Stimulated activated CD4-positive, alpha-beta T cell treated with anti-CD3 and anti-CD28 coated beads, Interleukin-15, amount 100 ng/mL, for 1 hour (primary cell): ENCODE data around the gene SLC1A7.
"Not testable (repeated sequence)": the region's sequence is repeated elsewhere in the genome, so short reads cannot be mapped to it uniquely, and the experiment has no call there.

Experiments used
- DNase-seq, 2 donors: peaks; one replicate each; pipeline ENCODE4 v3.0.0-alpha.2; 2020; ENCODE audit warnings: low read depth in 1 of 2, low spot score in 1 of 2

SLC1A7 gene

GRCh38 chr1:53142226-53142853 is at the start of gene SLC1A7:
Gene SLC1A7 (minus strand): TSS chr1:53142638. CDS start chr1:53142449, 189 bp downstream.
- no peak for DNase-seq

DNA sequence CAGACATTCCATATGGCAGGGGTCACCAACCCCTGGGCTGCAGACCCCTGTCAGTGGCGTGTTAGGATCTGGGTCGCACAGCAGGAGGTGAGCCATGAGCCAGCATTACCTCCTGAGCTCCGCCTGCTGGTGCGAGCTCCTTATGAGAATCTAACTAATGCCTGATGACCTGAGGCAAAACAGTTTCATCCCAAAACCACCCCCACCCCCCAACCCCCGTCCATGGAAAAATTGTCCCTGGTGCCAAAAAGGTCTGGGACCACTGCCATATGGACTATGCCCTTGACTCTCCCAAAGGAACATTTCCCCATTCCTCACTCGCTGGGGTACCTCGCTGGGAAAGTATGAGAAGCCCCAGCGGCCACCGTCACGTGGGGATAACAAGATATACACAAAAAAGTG is 47.8 kb upstream of the SLC1A7 start:
- no peak for DNase-seq

- DNase-seq = no peak
These were observed 46.6 kb upstream of the SLC1A7 start for GRCh38 chr1:53189061-53189460.

GRCh38 chr1:53188099-53188498 is 45.7 kb upstream of the SLC1A7 start:
- no peak for DNase-seq

- no peak for DNase-seq
These were observed 45.0 kb upstream of the SLC1A7 start for GRCh38 chr1:53187401-53187800.

DNA sequence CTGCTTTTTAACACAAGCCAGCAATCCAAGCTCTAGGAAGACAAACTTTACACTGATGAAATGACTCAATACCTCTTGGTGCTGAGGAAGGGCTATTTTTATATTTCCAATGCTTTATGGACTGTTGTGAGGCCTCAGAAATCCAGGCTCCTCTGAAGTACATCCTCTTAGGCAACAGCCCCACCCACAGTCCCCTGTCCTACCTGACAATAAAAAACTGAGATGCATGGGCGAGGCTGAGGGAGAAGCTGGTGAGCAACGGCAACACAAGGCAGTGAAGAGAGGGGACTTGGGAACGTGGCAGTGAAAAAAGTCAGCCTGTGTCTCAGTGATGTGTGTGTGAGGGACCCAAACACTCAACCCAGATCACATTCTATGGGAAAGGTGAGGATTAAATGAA is 44.1 kb upstream of the SLC1A7 start:
- DNase-seq = no peak

- not testable (repeated sequence) for DNase-seq
These were observed 43.5 kb upstream of the SLC1A7 start for GRCh38 chr1:53185955-53186297.

- DNase-seq = no peak
These were observed 40.9 kb upstream of the SLC1A7 start for GRCh38 chr1:53183095-53183990.

DNA sequence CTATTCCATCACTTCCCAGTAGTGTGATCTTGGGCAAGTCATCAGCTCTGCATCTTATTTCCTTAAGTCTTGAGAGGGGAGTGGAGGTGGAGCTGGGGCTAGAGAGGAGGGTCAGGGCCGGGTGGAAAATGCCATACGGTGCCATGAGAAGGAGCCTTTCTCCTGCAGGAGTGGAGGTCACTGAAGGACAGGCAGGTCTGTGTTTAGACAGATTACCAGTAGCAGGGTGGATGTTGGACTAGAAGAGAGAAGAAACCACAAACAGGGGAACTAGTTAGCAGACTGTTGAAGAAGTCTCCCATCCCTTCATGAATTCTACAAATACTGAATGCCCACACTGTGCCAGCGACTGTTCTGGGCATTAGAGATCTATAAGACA is 40.3 kb upstream of the SLC1A7 start:
- no peak for DNase-seq

DNA sequence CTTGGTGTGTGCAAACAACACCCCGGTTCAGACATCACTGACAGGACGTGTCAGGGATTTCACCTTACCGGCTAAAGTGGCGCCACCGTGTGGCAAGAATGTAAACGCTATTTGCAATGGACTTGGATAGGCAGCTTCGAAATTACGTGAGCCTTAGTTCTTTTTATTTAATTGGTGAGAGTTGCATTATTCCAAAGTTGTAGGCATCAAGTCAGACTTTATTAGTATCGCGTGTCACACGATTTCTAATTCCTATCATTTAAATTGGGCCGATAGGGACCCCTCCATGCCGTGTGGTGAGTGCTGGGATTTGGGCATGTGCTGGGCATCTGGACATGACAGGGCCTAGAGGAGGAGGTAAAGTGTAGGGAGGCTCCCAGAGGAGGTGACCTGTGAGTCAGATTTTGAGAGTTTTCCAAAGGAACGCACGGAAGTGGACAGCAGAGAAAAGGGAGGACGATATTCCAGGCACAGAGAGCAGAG is 39.7 kb upstream of the SLC1A7 start:
- DNase-seq = peak; percentile 50 to 69

- DNase-seq = no peak
These were observed 38.5 kb upstream of the SLC1A7 start for GRCh38 chr1:53180951-53181350.

GRCh38 chr1:53180226-53180625 is 37.8 kb upstream of the SLC1A7 start:
- no peak for DNase-seq

- no peak for DNase-seq
These were observed 34.2 kb upstream of the SLC1A7 start for GRCh38 chr1:53176452-53177208.

DNA sequence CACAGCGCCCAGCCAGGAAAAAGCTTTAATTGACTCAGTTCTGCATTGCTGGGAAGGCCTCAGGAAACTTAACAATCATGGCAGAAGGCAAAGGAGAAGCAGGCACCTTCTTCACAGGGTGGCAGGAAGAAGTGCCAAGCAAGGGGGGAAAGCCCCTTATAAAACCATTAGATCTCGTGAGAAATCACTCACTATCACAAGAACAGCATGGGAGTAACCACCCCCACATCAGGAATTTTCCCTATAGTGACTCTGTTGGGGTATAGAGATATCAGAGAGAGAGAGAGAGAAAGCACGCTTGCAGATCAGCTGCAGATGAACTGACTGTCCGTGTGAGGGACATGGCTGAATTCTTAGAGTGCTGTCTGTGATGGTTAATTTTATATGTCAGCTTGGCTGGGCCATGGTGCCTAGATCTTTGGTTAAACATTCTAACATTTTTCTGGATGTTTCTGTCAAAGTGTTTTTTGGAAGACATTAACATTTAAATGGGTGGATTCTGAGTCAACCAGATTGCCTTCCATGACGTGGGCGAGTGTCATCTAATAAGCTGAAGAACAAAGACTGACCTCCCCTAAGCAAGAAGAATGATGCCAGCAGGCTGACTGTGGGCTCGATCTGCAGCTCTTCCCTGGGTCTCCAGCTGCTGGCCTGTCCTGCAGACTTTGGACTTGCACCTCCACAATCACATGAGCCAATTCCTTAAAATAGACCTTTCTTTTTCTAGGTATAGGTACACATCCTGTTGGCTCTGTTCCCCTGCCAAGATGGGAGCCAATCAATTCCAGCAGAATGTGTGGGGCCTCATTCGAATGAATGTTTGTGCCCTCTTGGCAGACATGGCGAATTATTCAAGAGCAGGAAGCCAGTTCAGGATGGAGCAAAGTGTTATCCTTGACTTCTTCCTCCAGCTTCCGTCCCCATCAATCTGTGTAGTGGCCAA is 32.8 kb upstream of the SLC1A7 start:
- DNase-seq = no peak

GRCh38 chr1:53172426-53173128 is 30.1 kb upstream of the SLC1A7 start:
- no peak for DNase-seq

- no peak for DNase-seq
These were observed 24.5 kb upstream of the SLC1A7 start for GRCh38 chr1:53166912-53167311.

DNA sequence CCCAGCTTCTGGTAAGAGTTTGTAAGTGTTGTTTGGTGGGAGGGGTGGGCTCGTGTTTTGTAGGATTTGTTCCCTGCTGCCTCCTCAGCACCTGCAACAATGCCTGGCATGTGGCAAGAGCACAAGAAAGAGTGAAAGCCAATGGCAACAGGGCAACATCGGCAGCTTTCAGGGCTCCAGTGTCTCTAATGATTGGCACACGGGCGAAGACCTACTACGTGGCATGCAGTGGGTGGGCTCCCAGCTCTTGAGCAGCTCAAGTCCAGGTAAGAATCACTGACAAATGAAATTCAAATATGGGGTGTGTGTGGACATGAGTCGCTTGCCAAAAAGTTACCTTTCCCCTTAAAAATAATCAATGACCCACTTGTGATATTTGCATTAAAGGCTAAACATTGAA is 23.9 kb upstream of the SLC1A7 start:
- no peak for DNase-seq

DNA sequence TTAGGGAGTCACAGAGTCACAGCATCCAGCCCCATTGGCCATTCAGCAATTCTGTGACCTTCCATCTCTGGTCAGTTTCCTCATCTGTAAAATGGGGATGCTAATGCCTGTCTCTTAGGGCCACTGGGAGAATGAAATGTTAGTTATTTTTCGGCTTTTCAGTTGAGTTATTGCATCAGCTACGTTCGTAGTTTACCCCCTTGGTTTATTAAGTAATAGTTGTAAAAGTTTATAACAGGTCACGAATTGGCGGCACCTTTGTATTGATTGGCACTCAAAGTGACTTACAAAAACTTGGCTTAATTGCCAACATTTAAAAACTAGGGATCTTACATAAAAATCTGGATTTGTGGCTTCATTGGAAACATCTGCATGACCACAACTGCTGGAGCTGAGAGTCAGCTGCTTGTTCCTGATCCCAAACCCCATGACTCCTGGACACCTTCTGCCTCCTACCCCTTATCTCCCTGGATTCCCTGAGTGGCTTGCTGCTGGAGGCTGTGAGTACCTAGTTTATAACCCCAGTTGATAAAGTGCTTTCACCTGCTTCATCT is 23.0 kb upstream of the SLC1A7 start:
- no peak for DNase-seq

GRCh38 chr1:53163291-53163768 is 20.9 kb upstream of the SLC1A7 start:
- DNase-seq = no peak

DNA sequence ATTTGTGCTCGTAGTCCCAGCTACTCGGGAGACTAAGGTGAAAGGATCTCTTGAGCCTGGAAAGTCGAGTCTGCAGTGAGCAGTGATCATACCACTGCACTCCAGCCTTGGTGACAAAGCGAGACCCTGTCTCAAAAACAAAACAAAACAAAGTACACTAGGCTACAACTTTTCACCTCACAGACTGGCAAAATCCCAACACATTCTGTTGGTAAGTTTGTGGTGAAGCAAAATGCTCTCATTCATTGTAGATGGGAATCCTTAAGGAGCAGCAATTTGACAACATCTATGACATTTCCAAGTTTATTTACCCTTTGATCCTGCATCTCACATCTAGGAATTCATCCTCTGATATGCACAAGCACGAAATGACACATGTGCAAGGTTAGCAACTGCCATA is 20.2 kb upstream of the SLC1A7 start:
- no peak for DNase-seq
